H1 (cell line): Measurements from ENCODE around the gene PERCC1. TPM values are rescaled to one million over a fixed set of nuclear protein-coding genes. Genes with fewer than 3 reads are reported as not detected.
A peak's percentile ranks its signal among the peaks of the same experiment; 100 is the strongest.

Source experiments
- CTCF ChIA-PET: fragments of 300-600 bp; sonication (Branson Sonifier 250); formaldehyde crosslinking; loops from one replicate; lab custom pipeline; 2021; ENCODE audit not compliant: partially characterized antibody; lab: Charles Lee
- POLR2A ChIA-PET: fragments of 300-600 bp; sonication (Branson Sonifier 250); formaldehyde crosslinking; loops from one replicate; lab custom pipeline; 2021; ENCODE audit warnings: inconsistent platforms; ENCODE audit not compliant: partially characterized antibody; lab: Charles Lee
- DNase-seq, 2 experiments: peaks; one replicate each; pipeline versions ENCODE4 v3.0.0 to v3.0.0-alpha.2; 2010 to 2022; ENCODE audit warnings: low spot score in 2 of 2, low read depth in 1 of 2, mixed read lengths in 1 of 2
- FAIRE-seq: peaks from 2 replicates; lab custom pipeline; 2011; peaks lifted over from hg19 to GRCh38; lab: Jason Lieb, UNC
- H2AFZ ChIP-seq: 2 replicates; pipeline ENCODE4 v1.8.1; 2012; ENCODE audit warnings: low read length, inconsistent platforms
- H2AK5ac ChIP-seq: 2 replicates; pipeline ENCODE4 v1.6.1; 2013; ENCODE audit warnings: low read depth, low read length
- H2BK120ac ChIP-seq: replicated peaks from 2 replicates; pipeline ENCODE3; 2013; ENCODE audit warnings: low read depth, low read length, inconsistent platforms
- H2BK12ac ChIP-seq: 2 replicates; pipeline ENCODE4 v1.6.1; 2013; ENCODE audit warnings: low read depth, low read length
- H2BK15ac ChIP-seq: 2 replicates; pipeline ENCODE4 v1.6.1; 2013; ENCODE audit warnings: low read length
- H2BK20ac ChIP-seq: 2 replicates; pipeline ENCODE4 v1.6.1; 2013; ENCODE audit warnings: low read length
- H2BK5ac ChIP-seq: 2 replicates; pipeline ENCODE4 v1.6.1; 2013; ENCODE audit warnings: low read depth, low read length
- H3K14ac ChIP-seq: 2 replicates; pipeline ENCODE4 v1.6.1; 2013; ENCODE audit warnings: inconsistent platforms; ENCODE audit not compliant: insufficient read length
- H3K18ac ChIP-seq: 2 replicates; pipeline ENCODE4 v1.6.1; 2013; ENCODE audit warnings: low read length; ENCODE audit errors: extremely low read depth
- H3K23ac ChIP-seq: 2 replicates; pipeline ENCODE4 v1.6.1; 2013; ENCODE audit warnings: inconsistent platforms; ENCODE audit not compliant: insufficient read length
- H3K23me2 ChIP-seq: 2 replicates; pipeline ENCODE4 v1.6.1; 2013; ENCODE audit warnings: low read depth, low read length
- H3K27ac ChIP-seq: 2 replicates; pipeline ENCODE4 v1.6.1; 2011; ENCODE audit warnings: low read depth, low read length, inconsistent platforms
- H3K27me3 ChIP-seq, 4 experiments: replicated peaks in 1 of 4; 1 replicate in 1 of 4; 2 replicates in 3 of 4; pipeline versions ENCODE4 v1.6.1 to v1.8.1; 2011 to 2013; ENCODE audit warnings: low read length in 3 of 4, mild to moderate bottlenecking in 3 of 4, inconsistent platforms in 2 of 4, mixed read lengths in 2 of 4, moderate library complexity in 1 of 4; ENCODE audit not compliant: control insufficient read depth in 3 of 4, insufficient read depth in 3 of 4; ENCODE audit errors: extremely low read depth in 1 of 4
- H3K36me3 ChIP-seq, 4 experiments: 2 replicates each; pipeline versions ENCODE4 v1.6.1 to v1.8.1; 2011 to 2013; ENCODE audit warnings: mild to moderate bottlenecking in 4 of 4, low read length in 3 of 4, moderate library complexity in 2 of 4, control low read depth in 1 of 4, inconsistent platforms in 1 of 4; ENCODE audit not compliant: insufficient read depth in 4 of 4, control insufficient read depth in 2 of 4
- H3K4ac ChIP-seq: replicated peaks from 2 replicates; pipeline ENCODE3; 2013; ENCODE audit warnings: low read length, low read depth, mixed read lengths, inconsistent platforms; ENCODE audit not compliant: insufficient read length
- H3K4me1 ChIP-seq, 4 experiments: replicated peaks in 1 of 4; 1 replicate in 1 of 4; 2 replicates in 3 of 4; pipeline versions ENCODE4 v1.6.1 to v1.8.1; 2011 to 2013; ENCODE audit warnings: low read length in 3 of 4, inconsistent platforms in 2 of 4, mixed read lengths in 1 of 4; ENCODE audit not compliant: insufficient read depth in 4 of 4, control insufficient read depth in 3 of 4
- H3K4me2 ChIP-seq, 2 experiments: 2 replicates each; pipeline versions ENCODE4 v1.6.1 to v1.8.1; 2011 to 2013; ENCODE audit warnings: low read depth in 2 of 2, low read length in 2 of 2, control low read depth in 1 of 2, inconsistent platforms in 1 of 2, mild to moderate bottlenecking in 1 of 2; ENCODE audit not compliant: insufficient read depth in 1 of 2
- H3K4me3 ChIP-seq, 4 experiments: fragments of 200-600, 300-600 bp in 1 of 4; sonication (generic), shearing (Covaris generic), sonication (Bioruptor Twin) in 1 of 4; 2 replicates each; pipeline versions ENCODE4 v1.5.1 to v1.8.1; 2011 to 2016; ENCODE audit warnings: low read length in 4 of 4, low read depth in 3 of 4, control low read depth in 2 of 4, inconsistent platforms in 2 of 4, mild to moderate bottlenecking in 2 of 4, mixed read lengths in 1 of 4, moderate library complexity in 1 of 4; ENCODE audit not compliant: insufficient read depth in 2 of 4; ENCODE audit errors: extremely low read depth in 1 of 4
- H3K56ac ChIP-seq: replicated peaks from 2 replicates; pipeline ENCODE3; 2013; ENCODE audit warnings: low read depth, mild to moderate bottlenecking, mixed read lengths, low read length, inconsistent platforms; ENCODE audit not compliant: insufficient read length
- H3K79me1 ChIP-seq: 2 replicates; pipeline ENCODE4 v1.6.1; 2013; ENCODE audit warnings: low read depth, low read length, control low read depth
- H3K79me2 ChIP-seq, 2 experiments: 2 replicates each; pipeline versions ENCODE4 v1.6.1 to v1.8.1; 2012 to 2013; ENCODE audit warnings: low read length in 2 of 2, mild to moderate bottlenecking in 2 of 2, inconsistent platforms in 1 of 2; ENCODE audit not compliant: insufficient read depth in 2 of 2, control insufficient read depth in 1 of 2
- H3K9ac ChIP-seq, 4 experiments: replicated peaks in 1 of 4; 1 replicate in 1 of 4; 2 replicates in 3 of 4; pipeline versions ENCODE4 v1.6.1 to v1.8.1; 2011 to 2013; ENCODE audit warnings: low read depth in 3 of 4, low read length in 3 of 4, control low read depth in 2 of 4, mild to moderate bottlenecking in 2 of 4, moderate library complexity in 2 of 4, inconsistent platforms in 1 of 4; ENCODE audit errors: extremely low read depth in 1 of 4
- H3K9me3 ChIP-seq, 2 experiments: 2 replicates each; pipeline versions ENCODE4 v1.6.1 to v1.8.1; 2012 to 2013; ENCODE audit warnings: mild to moderate bottlenecking in 2 of 2, moderate library complexity in 2 of 2, control low read depth in 1 of 2, inconsistent platforms in 1 of 2, low read depth in 1 of 2, low read length in 1 of 2, mixed read lengths in 1 of 2; ENCODE audit not compliant: insufficient read depth in 2 of 2
- H4K20me1 ChIP-seq, 2 experiments: replicated peaks in 1 of 2; 2 replicates each; pipeline versions ENCODE3 to v1.8.1; 2011 to 2013; ENCODE audit warnings: inconsistent platforms in 2 of 2, low read length in 2 of 2, mild to moderate bottlenecking in 1 of 2; ENCODE audit not compliant: insufficient read depth in 2 of 2, control insufficient read depth in 1 of 2
- H4K5ac ChIP-seq: 2 replicates; pipeline ENCODE4 v1.6.1; 2013; ENCODE audit warnings: low read length, low read depth, mixed read lengths, inconsistent platforms; ENCODE audit not compliant: insufficient read length
- H4K8ac ChIP-seq: 2 replicates; pipeline ENCODE4 v1.8.0; 2013; ENCODE audit warnings: mild to moderate bottlenecking, moderate library complexity, low read length, inconsistent platforms; ENCODE audit not compliant: insufficient read depth; ENCODE audit errors: extremely low read depth
- H4K91ac ChIP-seq: replicated peaks from 2 replicates; pipeline ENCODE3; 2013; ENCODE audit warnings: low read length, mixed read lengths, inconsistent platforms; ENCODE audit not compliant: insufficient read length
- FOSL1 ChIP-seq: IDR thresholded peaks from 2 replicates; pipeline ENCODE4 v1.6.1; 2011; ENCODE audit warnings: mild to moderate bottlenecking, low read depth, low read length, moderate library complexity; ENCODE audit not compliant: insufficient read depth
- GABPA ChIP-seq: IDR thresholded peaks from 2 replicates; pipeline ENCODE4 v1.6.1; 2011; ENCODE audit warnings: mild to moderate bottlenecking, low read length, moderate library complexity, borderline replicate concordance; ENCODE audit not compliant: insufficient read depth
- GTF2F1 ChIP-seq: IDR thresholded peaks from 2 replicates; pipeline ENCODE4 v1.6.1; 2012; ENCODE audit warnings: low read depth, low read length, improper control_type of control experiment, borderline replicate concordance
- HDAC6 ChIP-seq: IDR thresholded peaks from one replicate; pipeline ENCODE4 v1.7.1; 2012; ENCODE audit warnings: low read depth, mild to moderate bottlenecking, inconsistent platforms, low read length, moderate library complexity
- POLR2AphosphoS5 ChIP-seq: IDR thresholded peaks from 2 replicates; pipeline ENCODE4 v1.6.1; 2011; ENCODE audit warnings: low read depth, low read length
- RFX5 ChIP-seq: IDR thresholded peaks from 2 replicates; pipeline ENCODE4 v1.6.1; 2011; ENCODE audit warnings: low read depth, low read length, improper control_type of control experiment, borderline replicate concordance
- SP2 ChIP-seq: IDR thresholded peaks from 2 replicates; pipeline ENCODE4 v1.6.1; 2012; ENCODE audit warnings: mild to moderate bottlenecking, low read length, inconsistent platforms
- SRF ChIP-seq: IDR thresholded peaks from 2 replicates; pipeline ENCODE4 v1.6.1; 2011; ENCODE audit warnings: mild to moderate bottlenecking, low read depth, low read length, moderate library complexity
- TAF7 ChIP-seq: optimal IDR thresholded peaks from 2 replicates; pipeline ENCODE3; 2011; ENCODE audit warnings: low read depth, mild to moderate bottlenecking, inconsistent platforms, low read length, moderate library complexity, borderline replicate concordance
- TBP ChIP-seq: IDR thresholded peaks from 2 replicates; pipeline ENCODE4 v1.6.1; 2011; ENCODE audit warnings: low read depth, low read length, improper control_type of control experiment
- TCF12 ChIP-seq: IDR thresholded peaks from 2 replicates; pipeline ENCODE4 v1.6.1; 2011; ENCODE audit warnings: low read depth, mild to moderate bottlenecking, low read length
- WGBS, 2 experiments: shearing (Covaris generic) in 1 of 2; methylation state at CpG; one replicate each; pipeline versions ENCODE4 v1.1.6 to v1.1.7; 2013 to 2015; ENCODE audit warnings: low lambda C conversion rate in 2 of 2, mixed read lengths in 2 of 2, inconsistent platforms in 1 of 2, low coverage in 1 of 2, missing lambda C conversion rate in 1 of 2; ENCODE audit not compliant: insufficient replicate concordance in 2 of 2, insufficient coverage in 1 of 2, insufficient read length in 1 of 2; ENCODE audit errors: extremely low coverage in 1 of 2, missing lambda C conversion rate in 1 of 2; 5-methylcytosine and 5-hydroxymethylcytosine counted together
- polyA plus RNA-seq, 7 experiments: library from polyadenylated mRNA; depleted of rRNA in 3 of 7; stranded (reverse) in 5 of 7; unstranded in 2 of 7; fragments of >200 nt in 5 of 7; fragments of 200-250 nt in 2 of 7; gene quantifications; 1 replicate in 5 of 7; 2 replicates in 1 of 7; 4 replicates in 1 of 7; pipeline versions ENCODE4 v1.2.1 to v1.2.3, GENCODE V29; 2011 to 2013; ENCODE audit warnings: missing spikeins in 2 of 7, mixed read lengths in 2 of 7
- total RNA-seq: library from RNA; stranded (reverse); fragmentation: NEBNext Ultra II Directional; extraction: Animal tissue kit (Norgen Biotek cat#: 25700); gene quantifications from 2 replicates; pipeline ENCODE4 v1.2.1, GENCODE V29; 2021

Gene PERCC1
- total and polyA plus RNA-seq, 2 of the 8 experiments (the other 6 are each of a cell fraction or from before 2014, with no cell fraction given) = not detected

GRCh38 chr16:1474082-1474795 is 43.4 kb downstream of the PERCC1 start:
- Histone ChIP-seq H2BK12ac (no peak overlapping the region), H3K79me1 (peaks cover 19% of the 10 kb centered on the region), H3K4me2 (peak overlapping the region; percentile 90 to 97), H3K9me3 (peaks cover 5 to 8% of the 10 kb centered on the region in 2 experiments; a peak in 2 of 4 replicates), H3K27me3 (peaks cover 0 to 5% (median 0%) of the 10 kb centered on the region in 4 experiments; a peak in 2 of 7 replicates), H3K4ac (no peak overlapping the region), H3K36me3 (no peaks in the 10 kb centered on the region), H4K20me1 (peaks cover 4 to 5% of the 10 kb centered on the region in 2 experiments), H4K5ac (no peak overlapping the region), H2BK120ac (peak overlapping the region; percentile 38), H2AK5ac (peak overlapping the region; percentile 71; the same call in 1 of the 2 replicates), H3K27ac (0 out of 2 replicates have a peak overlapping the region, but pooled peaks have one; percentile 60), H3K4me1 (peaks cover 0 to 7% (median under 1%) of the 10 kb centered on the region in 4 experiments; a peak in 3 of 7 replicates), H2BK20ac (no peak overlapping the region), H3K14ac (no peak overlapping the region), H3K56ac (no peak overlapping the region), H2AFZ (no peak overlapping the region), H2BK5ac (no peak overlapping the region; the same call in 1 of the 2 replicates), H4K91ac (peak overlapping the region; percentile 65), H4K8ac (peak overlapping the region; percentile 98), H3K23ac (no peak overlapping the region), H3K4me3 (peak overlapping the region; percentile 48 to 72 (median 60)), H3K9ac (peak overlapping the region; percentile 62 to 91 (median 76)), H2BK15ac (no peak overlapping the region), H3K79me2 (peaks cover 4 to 48% of the 10 kb centered on the region in 2 experiments), H3K18ac (no peak overlapping the region), H3K23me2 (peaks cover 8% of the 10 kb centered on the region)
- POLR2A ChIA-PET = interaction anchor here (1.1 to 1.7 kb wide), 3 partner anchors 9 to 20 kb away, joined by 3 to 7 read pairs (median 4); partner anchors contain the start of gene TELO2
- TF ChIP-seq TAF7 (no peak), SP2 (no peak), FOSL1 (no peak), GTF2F1 (no peak), HDAC6 (no peak), TCF12 (no peak), POLR2AphosphoS5 (no peak), RFX5 (no peak), TBP (no peak), GABPA (no peak), SRF (no peak)
- CTCF ChIA-PET = interaction anchor here (1.4 kb wide), 1 partner anchor 20 kb away, joined by 3 read pairs; no protein-coding TSS in a partner anchor
- 53% methylated on average over 15 of the region's 57 CpGs; no CpG with 5 or more reads in 1 of the 2 experiments for WGBS, 2 experiments
- DNase-seq (no peak), FAIRE-seq (no peak)
